Activated B cell treated with CpG ODN at 0.5 μM for 24 hours (primary cell): ENCODE data around the gene LDLRAD4. TPM values are rescaled to one million over a fixed set of nuclear protein-coding genes. Genes with fewer than 3 reads are reported as not detected.

Experiments
- ATAC-seq: fragments of 200-7000 bp; cut with Tn5 transposase; one replicate; pipeline ENCODE4 v1.10.0; 2021; ENCODE audit warnings: low read depth, mild to moderate bottlenecking, moderate library complexity
- CTCF ChIA-PET: fragments of 350-600 bp; sonication (Branson Sonifier 250); formaldehyde crosslinking; loops from one replicate; lab custom pipeline; 2021; ENCODE audit warnings: antibody characterized with exemption; lab: Charles Lee
- POLR2A ChIA-PET: fragments of 350-600 bp; sonication (Branson Sonifier 250); formaldehyde crosslinking; loops from one replicate; lab custom pipeline; 2021; ENCODE audit warnings: antibody characterized with exemption; lab: Charles Lee
- DNase-seq: peaks from one replicate; pipeline ENCODE4 v3.0.0; 2022
- H3K27ac Mint-ChIP-seq: one replicate; pipeline ENCODE4 v1.8.0; 2020; ENCODE audit warnings: mixed read lengths
- H3K27me3 Mint-ChIP-seq: one replicate; pipeline ENCODE4 v1.8.0; 2021; ENCODE audit warnings: mixed read lengths
- H3K36me3 Mint-ChIP-seq: one replicate; pipeline ENCODE4 v1.8.0; 2021; ENCODE audit warnings: low read depth, mixed read lengths
- H3K4me1 Mint-ChIP-seq: one replicate; pipeline ENCODE4 v1.8.0; 2021; ENCODE audit warnings: mixed read lengths
- H3K4me3 Mint-ChIP-seq: one replicate; pipeline ENCODE4 v1.8.0; 2020; ENCODE audit warnings: mild to moderate bottlenecking, mixed read lengths
- H3K9me3 Mint-ChIP-seq: one replicate; pipeline ENCODE4 v1.8.0; 2020; ENCODE audit warnings: mixed read lengths
- intact Hi-C: fragments of 100-400 bp; cut with micrococcal nuclease; formaldehyde crosslinking; loops from one replicate; pipeline ENCODE4 v1.15.1; 2024
- total RNA-seq: library from RNA; stranded (reverse); gene quantifications from 2 replicates; pipeline ENCODE4 v1.2.3, GENCODE V29; 2022
- TF ChIP-seq, protein P1 (sequence below): fragments of 200-600 bp; IDR thresholded peaks from one replicate; pipeline ENCODE4 v1.8.0; 2022; ENCODE audit warnings: antibody characterized with exemption, mild to moderate bottlenecking

The LDLRAD4 gene
- total RNA-seq, 1 donor from 2014 or later, result 66.9 TPM

DNA sequence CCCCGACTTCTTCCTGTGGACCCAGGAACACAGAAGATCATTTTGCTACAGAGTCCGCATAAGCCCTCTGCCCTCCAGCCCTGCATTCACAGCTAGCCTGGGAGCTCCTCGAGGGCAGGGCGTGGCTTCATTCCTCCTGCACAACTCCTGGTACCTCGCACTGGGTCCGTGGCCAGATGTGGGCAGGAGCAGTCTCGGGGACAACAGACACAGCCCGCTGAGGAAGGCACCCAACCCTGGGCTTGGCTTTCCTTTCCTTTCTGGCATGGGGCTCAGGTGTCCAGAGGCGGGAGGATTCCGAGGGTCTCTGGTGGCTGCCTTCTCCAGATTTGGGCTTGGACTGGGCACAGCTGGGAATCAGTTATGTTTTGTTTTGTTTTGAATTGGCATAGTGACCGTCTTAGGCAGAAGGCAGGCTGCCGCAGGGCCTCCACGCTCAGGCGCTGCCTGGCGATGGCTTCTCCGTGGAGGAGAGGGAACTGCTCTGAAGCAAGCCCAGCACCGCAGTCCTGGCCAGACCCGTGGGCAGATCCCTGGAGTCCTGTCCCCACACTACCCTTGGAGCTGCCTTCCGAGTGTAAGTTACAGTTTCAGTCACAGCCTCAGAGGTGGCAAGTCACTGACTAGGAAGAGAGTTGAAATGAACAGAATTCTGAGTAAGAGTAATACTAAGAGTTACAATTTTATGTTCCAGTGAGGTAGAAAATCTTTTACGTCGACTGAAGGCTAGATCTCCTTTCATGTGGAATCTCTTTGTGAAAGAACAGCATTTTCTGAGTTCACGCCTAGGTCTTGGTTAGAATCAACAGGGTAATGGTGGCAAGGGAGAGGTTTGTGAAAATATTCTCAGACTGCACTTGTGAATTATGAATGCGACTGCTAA is 47.9 kb downstream of the LDLRAD4 start:
- CTCF ChIA-PET, result no interaction called here
- Mint-ChIP-seq H3K27ac (no peak overlapping the region), H3K4me1 (peaks cover 6% of the 10 kb centered on the region), H3K4me3 (no peak overlapping the region), H3K27me3 (peaks cover 15% of the 10 kb centered on the region), H3K9me3 (no peaks in the 10 kb centered on the region), H3K36me3 (no peaks in the 10 kb centered on the region)
- ATAC-seq, result no peak
- TF ChIP-seq, protein P1, sequence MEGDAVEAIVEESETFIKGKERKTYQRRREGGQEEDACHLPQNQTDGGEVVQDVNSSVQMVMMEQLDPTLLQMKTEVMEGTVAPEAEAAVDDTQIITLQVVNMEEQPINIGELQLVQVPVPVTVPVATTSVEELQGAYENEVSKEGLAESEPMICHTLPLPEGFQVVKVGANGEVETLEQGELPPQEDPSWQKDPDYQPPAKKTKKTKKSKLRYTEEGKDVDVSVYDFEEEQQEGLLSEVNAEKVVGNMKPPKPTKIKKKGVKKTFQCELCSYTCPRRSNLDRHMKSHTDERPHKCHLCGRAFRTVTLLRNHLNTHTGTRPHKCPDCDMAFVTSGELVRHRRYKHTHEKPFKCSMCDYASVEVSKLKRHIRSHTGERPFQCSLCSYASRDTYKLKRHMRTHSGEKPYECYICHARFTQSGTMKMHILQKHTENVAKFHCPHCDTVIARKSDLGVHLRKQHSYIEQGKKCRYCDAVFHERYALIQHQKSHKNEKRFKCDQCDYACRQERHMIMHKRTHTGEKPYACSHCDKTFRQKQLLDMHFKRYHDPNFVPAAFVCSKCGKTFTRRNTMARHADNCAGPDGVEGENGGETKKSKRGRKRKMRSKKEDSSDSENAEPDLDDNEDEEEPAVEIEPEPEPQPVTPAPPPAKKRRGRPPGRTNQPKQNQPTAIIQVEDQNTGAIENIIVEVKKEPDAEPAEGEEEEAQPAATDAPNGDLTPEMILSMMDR, result no peak
- POLR2A ChIA-PET, result no interaction called here
- no peak for DNase-seq
- intact Hi-C loops, result no loop called here

DNA sequence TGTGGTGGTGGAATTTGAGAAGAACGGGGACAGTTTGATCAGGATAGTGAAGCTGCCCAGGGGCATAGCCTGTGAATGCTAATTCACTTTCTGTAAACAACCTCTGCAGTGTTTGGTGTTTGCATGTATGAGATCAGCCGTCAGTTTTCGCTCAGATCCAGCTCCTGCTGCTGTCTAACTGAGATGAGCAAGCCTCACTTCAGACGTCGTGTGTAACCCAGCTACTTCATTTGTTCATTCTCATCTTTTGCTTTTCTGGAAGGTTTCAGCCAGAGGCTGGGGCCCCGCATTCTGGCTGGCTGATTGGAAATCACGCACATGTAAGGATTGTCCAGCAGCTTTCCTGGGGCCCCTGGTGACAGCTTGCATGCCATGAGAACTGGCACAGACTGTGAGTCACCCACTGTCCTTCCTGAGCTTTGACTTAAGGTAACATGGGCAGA is 48.9 kb downstream of the LDLRAD4 start:
- ChIA-PET CTCF (no interaction called here), POLR2A (no interaction called here)
- no peak overlapping the region for H3K27ac Mint-ChIP-seq
- ATAC-seq (no peak), DNase-seq (no peak)
- TF ChIP-seq, protein P1, result no peak
- no peaks in the 10 kb centered on the region for H3K36me3 Mint-ChIP-seq
- H3K9me3 Mint-ChIP-seq, result no peaks in the 10 kb centered on the region
- peaks cover 10% of the 10 kb centered on the region for H3K27me3 Mint-ChIP-seq
- no peaks in the 10 kb centered on the region for H3K4me1 Mint-ChIP-seq
- intact Hi-C loops, result no loop called here
- H3K4me3 Mint-ChIP-seq, result no peak overlapping the region

DNA sequence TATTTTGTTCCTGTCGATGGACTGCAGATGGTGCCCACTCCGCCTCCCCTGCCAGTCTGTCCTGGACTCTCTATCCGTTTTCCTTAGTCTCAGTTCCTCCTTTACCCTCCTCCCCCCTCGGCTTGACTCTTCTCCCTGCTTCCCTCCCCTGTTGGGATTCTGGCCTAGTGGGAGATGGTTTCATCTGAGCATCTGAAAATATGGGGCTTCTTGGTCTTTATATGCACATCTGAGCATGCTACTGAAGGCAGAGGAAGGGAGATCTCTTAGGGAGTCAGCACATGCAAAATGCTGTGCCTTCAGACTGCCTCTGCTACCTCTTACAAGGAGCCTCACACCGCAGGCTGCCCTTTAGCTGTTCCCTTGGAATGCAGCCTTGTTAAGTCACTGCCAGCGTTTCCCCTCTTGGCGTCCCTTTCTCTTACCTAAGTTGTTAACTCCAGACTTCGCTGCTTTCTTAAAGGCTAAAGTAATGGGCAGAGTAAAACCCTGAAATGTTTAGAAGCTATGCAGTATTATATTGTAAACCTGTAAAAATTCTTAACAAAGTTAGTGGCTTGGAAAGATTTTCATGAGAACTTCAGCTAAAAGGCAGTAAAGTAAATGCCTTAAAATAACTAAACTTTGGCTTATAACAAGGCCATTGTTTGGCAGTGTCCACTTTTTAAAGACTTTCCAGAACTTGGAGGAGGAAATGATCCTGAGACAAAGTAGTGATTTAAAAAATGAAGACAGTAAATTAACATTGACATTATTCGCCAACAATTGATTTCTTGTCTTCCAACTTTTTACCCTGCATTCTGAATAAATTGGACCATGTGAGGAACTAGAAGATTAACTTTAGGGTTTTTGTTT is 49.8 kb downstream of the LDLRAD4 start:
- intact Hi-C loops, result no loop called here
- POLR2A ChIA-PET, result no interaction called here
- no peaks in the 10 kb centered on the region for H3K36me3 Mint-ChIP-seq
- H3K9me3 Mint-ChIP-seq, result no peaks in the 10 kb centered on the region
- H3K4me1 Mint-ChIP-seq, result no peaks in the 10 kb centered on the region
- no peak overlapping the region for H3K27ac Mint-ChIP-seq
- ATAC-seq (no peak), DNase-seq (no peak)
- CTCF ChIA-PET, result no interaction called here
- peaks cover 7% of the 10 kb centered on the region for H3K27me3 Mint-ChIP-seq
- H3K4me3 Mint-ChIP-seq, result no peak overlapping the region
- TF ChIP-seq, protein P1, result no peak

DNA sequence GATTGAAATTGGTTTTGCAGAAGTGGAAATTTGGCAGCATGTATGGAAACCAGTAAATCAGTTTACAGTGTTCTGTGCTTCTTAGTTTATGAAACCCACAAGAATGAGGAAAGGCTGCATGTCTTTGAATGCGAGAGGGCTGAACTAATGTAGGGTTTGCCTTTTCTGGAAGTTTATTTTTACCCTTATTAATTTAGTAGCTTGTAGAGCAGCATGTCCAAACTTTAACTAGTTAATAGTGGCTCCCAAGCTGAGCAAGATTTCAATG is 50.4 kb downstream of the LDLRAD4 start:
- POLR2A ChIA-PET, result no interaction called here
- Mint-ChIP-seq H3K4me3 (no peak overlapping the region), H3K4me1 (no peaks in the 10 kb centered on the region), H3K27me3 (peaks cover 7% of the 10 kb centered on the region), H3K36me3 (no peaks in the 10 kb centered on the region), H3K9me3 (no peaks in the 10 kb centered on the region), H3K27ac (no peak overlapping the region)
- CTCF ChIA-PET, result no interaction called here
- intact Hi-C loops, result no loop called here
- no peak for ATAC-seq
- DNase-seq, result no peak
- TF ChIP-seq, protein P1, result no peak

DNA sequence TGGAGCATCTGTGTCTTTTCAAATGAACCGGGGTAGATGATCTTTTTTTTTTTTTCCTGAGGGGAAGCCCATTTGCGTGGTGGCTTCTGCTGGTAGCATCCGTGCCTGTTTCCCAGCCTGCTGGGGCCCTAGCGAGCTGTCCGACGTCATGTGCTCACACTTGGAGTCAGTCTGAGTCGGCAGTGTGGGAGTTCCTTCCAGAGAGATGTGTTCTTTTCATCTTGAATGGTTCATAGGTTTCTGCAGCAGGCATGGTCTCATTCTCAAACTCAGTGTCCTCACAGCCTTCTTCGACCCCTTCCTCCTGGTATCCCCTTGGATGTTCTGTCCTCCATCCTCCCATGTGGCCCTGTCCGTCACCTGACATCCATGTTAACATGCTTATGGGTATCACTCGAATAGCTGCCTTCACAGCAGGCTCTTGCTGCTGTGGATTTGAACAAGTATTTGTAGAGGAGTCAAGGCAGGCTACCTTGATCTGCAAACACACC is 51.0 kb downstream of the LDLRAD4 start:
- Mint-ChIP-seq H3K9me3 (no peaks in the 10 kb centered on the region), H3K36me3 (no peaks in the 10 kb centered on the region), H3K4me3 (no peak overlapping the region), H3K27me3 (peaks cover 7% of the 10 kb centered on the region), H3K4me1 (no peaks in the 10 kb centered on the region), H3K27ac (no peak overlapping the region)
- no peak for ATAC-seq
- TF ChIP-seq, protein P1, result no peak
- POLR2A ChIA-PET, result no interaction called here
- DNase-seq, result no peak
- intact Hi-C loops, result no loop called here
- CTCF ChIA-PET, result no interaction called here
